GM20431 (cell line): ENCODE measurements around the gene PTPN9.

Experiments used
- in situ Hi-C: fragments of 300-500 bp; cut with MseI, MboI; formaldehyde crosslinking; loops from one replicate; pipeline ENCODE4 v1.15.0; 2020; ENCODE audit warnings: low sequenced_read_pairs; ENCODE audit not compliant: unreplicated experiment

Gene PTPN9

GRCh38 chr15:75430259-75430658 is 148.9 kb downstream of the PTPN9 start:
- in situ Hi-C loops, result no loop called here

DNA sequence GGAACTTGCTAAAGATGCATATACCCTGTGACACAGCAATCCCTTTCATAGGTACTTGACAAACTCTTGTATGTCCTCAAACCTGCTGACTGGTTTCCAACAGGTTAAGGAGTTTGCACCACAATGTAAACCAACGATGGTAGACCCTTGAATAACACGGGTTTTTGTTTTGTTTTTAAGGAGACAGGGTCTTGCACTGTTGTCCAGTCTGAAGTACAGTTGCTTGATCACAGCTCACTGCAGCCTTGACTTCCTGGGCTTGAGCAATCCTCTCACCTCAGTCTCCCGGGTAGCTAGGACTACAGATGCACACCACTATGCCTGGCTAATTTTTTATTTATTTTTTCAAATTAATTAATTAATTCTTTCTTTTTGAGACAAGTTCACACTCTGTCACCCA is 151.0 kb downstream of the PTPN9 start:
- in situ Hi-C loops, result no loop called here

GRCh38 chr15:75425966-75426500 is 153.1 kb downstream of the PTPN9 start:
- in situ Hi-C loops, result no loop called here

GRCh38 chr15:75422554-75422953 is 156.6 kb downstream of the PTPN9 start:
- in situ Hi-C loops, result no loop called here

DNA sequence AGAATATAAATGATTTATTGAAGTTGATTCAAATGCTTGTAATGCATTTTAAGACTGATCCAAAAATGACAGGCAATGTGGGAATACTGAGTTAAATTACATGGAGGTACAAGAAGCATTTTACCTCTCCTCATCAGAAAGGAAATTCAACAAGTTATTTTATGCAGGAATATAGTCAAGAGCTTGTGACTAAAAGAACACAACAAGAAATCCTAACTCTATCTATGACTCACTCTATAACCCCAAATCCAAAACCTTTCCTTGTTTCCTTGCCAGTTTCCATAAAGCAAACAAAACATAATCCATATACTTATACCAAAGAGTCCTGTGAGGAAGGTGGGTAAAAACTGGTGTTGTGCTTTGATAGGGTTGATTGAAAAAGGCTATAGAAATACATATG is 158.4 kb downstream of the PTPN9 start:
- in situ Hi-C loops, result no loop called here

DNA sequence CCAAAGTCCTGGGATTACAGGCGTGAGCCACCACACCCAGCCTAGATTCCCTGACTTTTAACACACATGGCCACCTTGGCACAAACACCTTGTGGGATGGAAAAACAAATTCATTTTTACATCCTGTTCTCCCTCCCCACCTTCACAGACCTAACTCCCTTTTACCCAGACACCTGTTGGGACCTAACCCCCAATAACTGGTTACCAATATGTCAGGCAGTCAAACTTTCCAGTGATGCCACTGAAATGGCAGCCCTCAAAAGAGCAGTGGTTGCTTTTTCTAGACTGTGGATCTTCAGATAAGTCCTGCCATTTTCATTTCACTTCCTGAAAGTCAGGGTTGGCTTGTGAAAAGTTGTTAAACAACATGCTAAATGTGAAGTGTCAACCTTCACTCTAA is 162.5 kb downstream of the PTPN9 start:
- in situ Hi-C loops, result no loop called here
